BLaER1 treated with 17β-estradiol and CSF1 and Interleukin-3, amounts not matched to agents 10 nM and 100 nM (cell line): ENCODE data around the gene TANC1.

Experiments
- H3K27ac ChIP-seq, 11 experiments: shearing (Covaris generic); formaldehyde crosslinking; 2 replicates each; pipeline ENCODE4 v1.8.1; 2022
- H3K27me3 ChIP-seq, 11 experiments: shearing (Covaris generic); formaldehyde crosslinking; 2 replicates each; pipeline ENCODE4 v1.8.1; 2022
- H3K36me3 ChIP-seq, 11 experiments: shearing (Covaris generic); formaldehyde crosslinking; 2 replicates each; pipeline ENCODE4 v1.8.1; 2022
- H3K4me1 ChIP-seq, 10 experiments: shearing (Covaris generic); formaldehyde crosslinking; 2 replicates each; pipeline ENCODE4 v1.8.1; 2022
- H3K4me2 ChIP-seq, 11 experiments: shearing (Covaris generic); formaldehyde crosslinking; 2 replicates each; pipeline ENCODE4 v1.8.1; 2022
- H3K4me3 ChIP-seq, 10 experiments: shearing (Covaris generic); formaldehyde crosslinking; 2 replicates each; pipeline ENCODE4 v1.8.1; 2022
- H3K9ac ChIP-seq, 11 experiments: shearing (Covaris generic); formaldehyde crosslinking; 2 replicates each; pipeline ENCODE4 v1.8.1; 2022
- H3K9me3 ChIP-seq, 11 experiments: shearing (Covaris generic); formaldehyde crosslinking; replicated peaks in 1 of 11; 2 replicates each; pipeline ENCODE4 v1.8.1; 2022
- H4K20me1 ChIP-seq, 11 experiments: shearing (Covaris generic); formaldehyde crosslinking; 2 replicates each; pipeline ENCODE4 v1.8.1; 2022
- Cebpa-rat ChIP-seq, 11 experiments: shearing (Covaris generic); IDR thresholded peaks; 2 replicates each; pipeline ENCODE4 v1.8.1; 2022

TANC1 gene

GRCh38 chr2:159165048-159165447 is 196.6 kb downstream of the TANC1 start:
- Histone ChIP-seq H3K9ac (peak overlapping the region in 1 of 11 experiments; percentile 32; a peak in 1 of 22 replicates), H3K27me3 (no peaks in the 10 kb centered on the region), H3K27ac (peak overlapping the region in 6 of 11 experiments; percentile 35 to 68 (median 58); a peak in 9 of 22 replicates), H3K4me3 (no peak overlapping the region), H3K9me3 (peaks cover 0 to 15% (median 4%) of the 10 kb centered on the region in 11 experiments; a peak in 6 of 22 replicates), H3K36me3 (no peaks in the 10 kb centered on the region), H4K20me1 (no peaks in the 10 kb centered on the region), H3K4me2 (peak overlapping the region; percentile 6 to 82 (median 55); a peak in 18 of 22 replicates), H3K4me1 (peaks cover 30 to 66% (median 58%) of the 10 kb centered on the region in 10 experiments)
- TF ChIP-seq Cebpa-rat (IDR thresholded peaks at IDR 0.05) = no peak

GRCh38 chr2:159168707-159169106 is 200.3 kb downstream of the TANC1 start:
- no peak overlapping the region for H3K4me3 ChIP-seq
- no peak overlapping the region for H3K27ac ChIP-seq
- H3K4me1 ChIP-seq = peaks cover 16 to 48% (median 34%) of the 10 kb centered on the region in 10 experiments
- H3K27me3 ChIP-seq = no peaks in the 10 kb centered on the region
- peaks cover 0 to 15% (median 4%) of the 10 kb centered on the region in 11 experiments; a peak in 7 of 22 replicates for H3K9me3 ChIP-seq
- H3K9ac ChIP-seq = no peak overlapping the region
- no peak for TF ChIP-seq Cebpa-rat (IDR thresholded peaks at IDR 0.05)
- no peak overlapping the region for H3K4me2 ChIP-seq
- H3K36me3 ChIP-seq = no peaks in the 10 kb centered on the region
- H4K20me1 ChIP-seq = no peaks in the 10 kb centered on the region

- Histone ChIP-seq H3K27ac (no peak overlapping the region), H3K27me3 (no peaks in the 10 kb centered on the region), H3K4me3 (no peak overlapping the region), H4K20me1 (no peaks in the 10 kb centered on the region), H3K9me3 (peaks cover 0 to 15% (median 4%) of the 10 kb centered on the region in 11 experiments; a peak in 7 of 22 replicates), H3K4me1 (peaks cover 11 to 44% (median 30%) of the 10 kb centered on the region in 10 experiments), H3K4me2 (no peak overlapping the region), H3K36me3 (no peaks in the 10 kb centered on the region), H3K9ac (no peak overlapping the region)
- no peak for TF ChIP-seq Cebpa-rat (IDR thresholded peaks at IDR 0.05)
These were observed 200.7 kb downstream of the TANC1 start for GRCh38 chr2:159169187-159169586.

GRCh38 chr2:159172403-159172802 is 204.0 kb downstream of the TANC1 start:
- no peak for TF ChIP-seq Cebpa-rat (IDR thresholded peaks at IDR 0.05)
- H3K4me3 ChIP-seq = no peak overlapping the region

GRCh38 chr2:159174759-159175158 is 206.3 kb downstream of the TANC1 start:
- Histone ChIP-seq H3K9me3 (no peaks in the 10 kb centered on the region; a peak in 1 of 22 replicates), H3K27ac (no peak overlapping the region), H3K36me3 (no peaks in the 10 kb centered on the region), H3K9ac (no peak overlapping the region), H4K20me1 (no peaks in the 10 kb centered on the region), H3K4me3 (no peak overlapping the region), H3K4me1 (peaks cover 0 to 19% (median 11%) of the 10 kb centered on the region in 10 experiments; a peak in 13 of 20 replicates), H3K27me3 (no peaks in the 10 kb centered on the region), H3K4me2 (no peak overlapping the region)
- no peak for TF ChIP-seq Cebpa-rat (IDR thresholded peaks at IDR 0.05)

More at GRCh38 chr2:159172403-159172802, 204.0 kb downstream of the TANC1 start:
- Histone ChIP-seq H3K27ac (no peak overlapping the region), H3K4me2 (peak overlapping the region in 7 of 11 experiments; percentile 13 to 57 (median 48); a peak in 13 of 22 replicates), H3K27me3 (no peaks in the 10 kb centered on the region), H4K20me1 (no peaks in the 10 kb centered on the region), H3K9ac (no peak overlapping the region), H3K4me1 (peaks cover 0 to 19% (median 11%) of the 10 kb centered on the region in 10 experiments; a peak in 13 of 20 replicates), H3K36me3 (no peaks in the 10 kb centered on the region), H3K9me3 (peaks cover 0 to 5% (median 0%) of the 10 kb centered on the region in 11 experiments; a peak in 5 of 22 replicates)

- H3K9ac ChIP-seq = no peak overlapping the region
- H3K9me3 ChIP-seq = no peaks in the 10 kb centered on the region; a peak in 1 of 22 replicates
- no peak overlapping the region for H3K4me3 ChIP-seq
- peaks cover 0 to 19% (median 11%) of the 10 kb centered on the region in 10 experiments; a peak in 13 of 20 replicates for H3K4me1 ChIP-seq
- H4K20me1 ChIP-seq = no peaks in the 10 kb centered on the region
- no peaks in the 10 kb centered on the region for H3K36me3 ChIP-seq
- TF ChIP-seq Cebpa-rat (IDR thresholded peaks at IDR 0.05) = no peak
- no peak overlapping the region for H3K27ac ChIP-seq
- H3K4me2 ChIP-seq = no peak overlapping the region
- H3K27me3 ChIP-seq = no peaks in the 10 kb centered on the region
These were observed 206.7 kb downstream of the TANC1 start for GRCh38 chr2:159175182-159175581.

- Histone ChIP-seq H4K20me1 (no peaks in the 10 kb centered on the region), H3K4me3 (no peak overlapping the region), H3K9me3 (no peaks in the 10 kb centered on the region; a peak in 1 of 22 replicates), H3K4me1 (peaks cover 0 to 19% (median 11%) of the 10 kb centered on the region in 10 experiments; a peak in 13 of 20 replicates), H3K4me2 (no peak overlapping the region), H3K27ac (no peak overlapping the region), H3K9ac (no peak overlapping the region), H3K27me3 (no peaks in the 10 kb centered on the region), H3K36me3 (no peaks in the 10 kb centered on the region)
- TF ChIP-seq Cebpa-rat (IDR thresholded peaks at IDR 0.05) = no peak
These were observed 207.5 kb downstream of the TANC1 start for GRCh38 chr2:159175927-159176326.

GRCh38 chr2:159176555-159176954 is 208.1 kb downstream of the TANC1 start:
- H3K27me3 ChIP-seq = no peaks in the 10 kb centered on the region
- H3K4me2 ChIP-seq = no peak overlapping the region
- no peaks in the 10 kb centered on the region for H3K36me3 ChIP-seq
- no peak overlapping the region for H3K9ac ChIP-seq
- peaks cover 0 to 19% (median 11%) of the 10 kb centered on the region in 10 experiments; a peak in 13 of 20 replicates for H3K4me1 ChIP-seq
- TF ChIP-seq Cebpa-rat (IDR thresholded peaks at IDR 0.05) = no peak
- no peak overlapping the region for H3K27ac ChIP-seq
- no peaks in the 10 kb centered on the region; a peak in 1 of 22 replicates for H3K9me3 ChIP-seq
- H3K4me3 ChIP-seq = no peak overlapping the region
- no peaks in the 10 kb centered on the region for H4K20me1 ChIP-seq

GRCh38 chr2:159177357-159177756 is 208.9 kb downstream of the TANC1 start:
- peaks cover 0 to 15% (median 9%) of the 10 kb centered on the region in 10 experiments; a peak in 13 of 20 replicates for H3K4me1 ChIP-seq
- no peaks in the 10 kb centered on the region for H4K20me1 ChIP-seq
- no peaks in the 10 kb centered on the region for H3K36me3 ChIP-seq
- H3K9me3 ChIP-seq = no peaks in the 10 kb centered on the region; a peak in 1 of 22 replicates
- H3K9ac ChIP-seq = no peak overlapping the region
- no peak for TF ChIP-seq Cebpa-rat (IDR thresholded peaks at IDR 0.05)
- H3K4me3 ChIP-seq = no peak overlapping the region
- no peaks in the 10 kb centered on the region for H3K27me3 ChIP-seq
- H3K27ac ChIP-seq = no peak overlapping the region
- no peak overlapping the region for H3K4me2 ChIP-seq

- H3K36me3 ChIP-seq = no peaks in the 10 kb centered on the region
- H3K9ac ChIP-seq = no peak overlapping the region
- no peak overlapping the region for H3K4me2 ChIP-seq
- no peak overlapping the region for H3K4me3 ChIP-seq
- H4K20me1 ChIP-seq = no peaks in the 10 kb centered on the region
- TF ChIP-seq Cebpa-rat (IDR thresholded peaks at IDR 0.05) = no peak
- no peak overlapping the region for H3K27ac ChIP-seq
- H3K27me3 ChIP-seq = no peaks in the 10 kb centered on the region
- peaks cover 0 to 9% (median 4%) of the 10 kb centered on the region in 10 experiments; a peak in 11 of 20 replicates for H3K4me1 ChIP-seq
- no peaks in the 10 kb centered on the region; a peak in 1 of 22 replicates for H3K9me3 ChIP-seq
These were observed 209.5 kb downstream of the TANC1 start for GRCh38 chr2:159177957-159178356.
